Esophagus squamous epithelium (tissue), 5 donors: Measurements from ENCODE around the gene DCHS1. TPM values are rescaled to one million over a fixed set of nuclear protein-coding genes. Genes with fewer than 3 reads are reported as not detected.

Experiments
- DNase-seq: peaks from one replicate; lab custom pipeline; 2025; lab: John Stamatoyannopoulos, UW
- H3K27ac ChIP-seq, 4 donors: fragments of 200-600 bp; sonication (generic); one replicate each; pipeline ENCODE4 v1.5.1; 2016 to 2019; ENCODE audit warnings: mild to moderate bottlenecking in 1 of 4
- H3K27me3 ChIP-seq, 4 donors: fragments of 200-600 bp; sonication (generic); 1 replicate in 3 of 4; 2 replicates in 1 of 4; pipeline versions ENCODE4 v1.5.1 to v1.6.0; 2017 to 2021; ENCODE audit warnings: antibody characterized with exemption in 1 of 4
- H3K36me3 ChIP-seq, 3 donors: fragments of 200-600 bp; sonication (generic); one replicate each; pipeline ENCODE4 v1.5.1; 2016 to 2019
- H3K4me1 ChIP-seq, 3 donors: fragments of 200-600 bp; sonication (generic); one replicate each; pipeline ENCODE4 v1.5.1; 2017 to 2019
- H3K4me3 ChIP-seq, 4 donors: fragments of 200-600 bp; sonication (generic); 1 replicate in 3 of 4; 2 replicates in 1 of 4; pipeline ENCODE4 v1.5.1; 2016 to 2019; ENCODE audit warnings: mild to moderate bottlenecking in 2 of 4, moderate library complexity in 1 of 4
- H3K9me3 ChIP-seq, 3 donors: fragments of 200-600 bp; sonication (generic); one replicate each; pipeline ENCODE4 v1.5.1; 2016 to 2019
- CTCF ChIP-seq, 6 experiments: fragments of 450-650 bp in 4 of 6; fragments of 200-600 bp in 2 of 6; sonication (generic) in 2 of 6; IDR thresholded peaks; one replicate each; pipeline ENCODE4 v1.5.1; 2016 to 2019; ENCODE audit warnings: antibody characterized with exemption in 6 of 6, mild to moderate bottlenecking in 4 of 6, moderate library complexity in 4 of 6
- POLR2A ChIP-seq, 4 donors: fragments of 450-650 bp; IDR thresholded peaks; one replicate each; pipeline ENCODE4 v1.6.1; 2017; ENCODE audit warnings: antibody characterized with exemption in 4 of 4, mild to moderate bottlenecking in 4 of 4, moderate library complexity in 3 of 4
- WGBS, 2 donors: methylation state at CpG; one replicate each; pipeline ENCODE4 v1.1.5; 2018; 5-methylcytosine and 5-hydroxymethylcytosine counted together
- intact Hi-C: fragments of 100-400 bp; cut with DNase I; formaldehyde crosslinking; loops from one replicate; pipeline ENCODE4 v1.15.0; 2022
- total RNA-seq, 4 donors: library from RNA; depleted of rRNA; stranded (reverse); fragments of >200 nt; gene quantifications; one replicate each; pipeline ENCODE4 v1.1.0, GENCODE V29; 2016
- donor health status: DM: yes; HTN: yes; CAD: no.

DCHS1 gene
- total RNA-seq, 4 donors from 2014 or later = 1.1 to 9.9 (median 2.3) TPM

- no peak for TF ChIP-seq CTCF (IDR thresholded peaks at IDR 0.05)
- no peak for TF ChIP-seq POLR2A (IDR thresholded peaks at IDR 0.05)
- 84% methylated on average over 6 of the region's 31 CpGs; no CpG with 5 or more reads in 1 of the 2 donors for WGBS, 2 donors
- Histone ChIP-seq H3K36me3 (peaks cover 0 to 35% (median 0%) of the 10 kb centered on the region in 3 donors), H3K4me1 (peaks cover under 1 to 14% (median 6%) of the 10 kb centered on the region in 3 donors), H3K27ac (no peak overlapping the region), H3K9me3 (no peaks in the 10 kb centered on the region), H3K4me3 (no peak overlapping the region), H3K27me3 (no peaks in the 10 kb centered on the region)
- intact Hi-C loops = no loop called here
- no peak for DNase-seq
Observed at GRCh38 chr11:6623391-6624363, 31.9 kb downstream of the DCHS1 start.

- no peak for TF ChIP-seq CTCF (IDR thresholded peaks at IDR 0.05)
- no peak for TF ChIP-seq POLR2A (IDR thresholded peaks at IDR 0.05)
- H3K27me3 ChIP-seq = no peaks in the 10 kb centered on the region
- peaks cover 12 to 25% (median 17%) of the 10 kb centered on the region in 3 donors for H3K4me1 ChIP-seq
- H3K4me3 ChIP-seq = no peak overlapping the region
- peaks cover 0 to 31% (median 0%) of the 10 kb centered on the region in 3 donors for H3K36me3 ChIP-seq
- 70 to 86% methylated on average over 4 to 7 of the region's 24 CpGs for WGBS, 2 donors
- intact Hi-C loops = no loop called here
- H3K9me3 ChIP-seq = no peaks in the 10 kb centered on the region
- DNase-seq = no peak
- H3K27ac ChIP-seq = no peak overlapping the region
Observed at GRCh38 chr11:6622261-6623171, 33.1 kb downstream of the DCHS1 start.

GRCh38 chr11:6621711-6622211, 33.8 kb downstream of the DCHS1 start:
- no peak for DNase-seq
- Histone ChIP-seq H3K9me3 (no peaks in the 10 kb centered on the region), H3K36me3 (peaks cover 0 to 29% (median 0%) of the 10 kb centered on the region in 3 donors), H3K27me3 (no peaks in the 10 kb centered on the region), H3K4me1 (peaks cover 15 to 27% (median 22%) of the 10 kb centered on the region in 3 donors), H3K27ac (no peak overlapping the region), H3K4me3 (no peak overlapping the region)
- 78 to 87% methylated on average over 9 to 11 of the region's 16 CpGs for WGBS, 2 donors
- no peak for TF ChIP-seq CTCF (IDR thresholded peaks at IDR 0.05)
- TF ChIP-seq POLR2A (IDR thresholded peaks at IDR 0.05) = no peak
- intact Hi-C loops = no loop called here

GRCh38 chr11:6620636-6621035, 35.0 kb downstream of the DCHS1 start:
- 63 to 73% methylated on average over 1 of the region's 1 CpG for WGBS, 2 donors
- Histone ChIP-seq H3K27me3 (no peaks in the 10 kb centered on the region), H3K4me3 (no peak overlapping the region), H3K36me3 (peaks cover 0 to 29% (median under 1%) of the 10 kb centered on the region in 3 donors), H3K4me1 (peaks cover 15 to 28% (median 22%) of the 10 kb centered on the region in 3 donors), H3K27ac (no peak overlapping the region), H3K9me3 (no peaks in the 10 kb centered on the region)
- no peak for TF ChIP-seq CTCF (IDR thresholded peaks at IDR 0.05)
- no peak for TF ChIP-seq POLR2A (IDR thresholded peaks at IDR 0.05)
- DNase-seq = no peak
- intact Hi-C loops = no loop called here
